HuH-7.5 (cell line): ENCODE results near the gene PTPRN2.
"Not testable (repeated sequence)": the region's sequence is repeated elsewhere in the genome, so short reads cannot be mapped to it uniquely, and the experiment has no call there.

ENCODE experiments used
- DNase-seq: peaks from one replicate; pipeline ENCODE4 v3.0.0; 2011; ENCODE audit warnings: low spot score

PTPRN2 gene

DNA sequence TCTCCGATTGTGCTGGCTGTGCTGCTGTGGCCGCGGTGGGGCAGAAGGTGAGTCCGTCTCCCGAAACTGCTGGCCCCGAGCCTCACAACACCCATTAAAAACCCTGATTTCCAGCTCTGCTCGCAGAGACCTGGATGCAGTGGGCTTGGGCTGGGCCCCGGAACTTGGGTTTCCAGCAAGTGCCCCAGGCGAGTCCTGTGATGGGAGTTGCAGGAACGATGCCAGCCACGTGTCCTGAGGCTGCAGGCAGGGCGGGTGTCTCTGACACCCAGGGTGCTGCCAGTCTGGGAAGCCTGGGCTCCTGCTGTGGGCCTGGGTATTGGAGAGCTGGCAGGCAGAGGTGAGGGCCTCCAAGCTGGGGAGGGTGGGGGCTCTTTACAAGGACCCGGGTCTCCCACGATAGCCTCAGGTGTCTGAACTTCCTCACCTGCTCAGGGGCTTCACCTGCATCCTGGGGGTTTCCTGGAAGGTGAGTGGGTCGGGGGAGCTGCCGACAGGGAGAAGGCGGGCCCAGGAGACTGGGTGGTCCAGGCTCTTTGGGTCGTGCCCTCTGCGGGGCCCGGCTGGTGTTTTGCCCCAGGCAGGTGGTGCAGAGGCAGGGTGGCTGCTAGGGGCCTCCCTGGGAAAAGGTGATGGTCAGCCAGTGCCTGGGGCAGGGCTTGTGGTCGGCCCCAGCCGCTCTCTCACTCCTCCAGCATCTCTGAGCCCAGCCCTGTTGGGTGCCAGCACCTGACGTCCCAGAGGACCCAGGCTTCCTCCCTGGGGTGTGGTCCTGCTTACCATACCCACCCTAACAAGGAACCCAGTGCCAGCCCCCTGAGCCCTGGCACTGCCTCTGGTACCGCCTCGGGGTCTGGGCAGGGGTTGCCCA, 1070.5 kb downstream of the PTPRN2 start:
- DNase-seq, result no peak

DNA sequence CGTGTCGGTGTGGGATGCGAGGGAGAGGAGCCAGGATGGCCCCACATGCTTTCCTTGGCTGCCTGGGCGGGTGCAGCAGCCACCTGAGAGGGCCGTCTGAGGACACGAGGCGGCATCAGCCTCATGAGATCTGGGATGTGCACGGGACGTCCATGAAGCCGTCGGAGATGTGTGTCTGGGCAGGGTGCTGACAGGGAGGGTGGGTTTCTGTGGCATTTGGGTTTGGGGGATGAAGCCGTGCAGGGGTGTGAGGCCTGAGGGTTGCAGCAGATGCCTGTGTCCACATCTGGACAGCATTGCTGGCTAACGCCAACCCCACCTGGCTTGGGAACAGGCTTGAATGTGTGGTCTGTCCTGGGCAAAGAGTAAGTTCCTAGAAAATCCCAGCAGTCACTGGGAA, 1071.3 kb downstream of the PTPRN2 start:
- no peak for DNase-seq

DNA sequence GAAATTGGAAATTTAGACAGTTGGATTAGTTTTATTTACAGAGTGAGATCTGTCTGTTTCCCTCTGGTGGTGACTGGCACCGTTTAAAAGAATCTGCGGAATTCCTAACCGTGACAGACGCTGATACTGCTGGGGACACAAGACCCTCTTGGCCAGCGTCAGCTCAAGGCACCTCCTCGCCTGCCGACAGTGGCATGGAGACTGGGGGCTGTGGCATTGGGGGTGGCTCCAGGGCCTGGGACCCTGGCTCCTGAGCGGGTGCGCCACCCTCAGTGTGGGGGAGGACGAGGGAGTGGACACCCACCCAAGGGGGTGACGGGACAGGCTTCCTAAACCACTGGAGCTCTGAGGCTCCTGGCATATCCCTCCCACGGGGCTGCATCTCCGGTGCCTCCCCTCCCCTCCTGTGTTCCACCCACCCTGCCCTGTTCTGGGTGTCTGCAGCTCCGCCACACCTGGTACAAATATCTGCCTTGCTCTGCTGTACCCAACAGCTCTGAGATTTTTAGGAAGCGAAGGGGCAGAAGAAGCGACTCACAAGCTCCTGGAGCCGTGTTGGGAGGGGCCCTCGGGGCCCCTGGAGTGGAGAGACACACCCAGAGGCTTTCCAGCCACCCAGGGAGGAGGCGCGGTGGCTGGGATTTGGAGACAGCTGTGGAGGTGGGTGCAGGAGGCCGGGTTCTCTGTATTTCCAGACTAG, 1072.1 kb downstream of the PTPRN2 start:
- no peak for DNase-seq

DNA sequence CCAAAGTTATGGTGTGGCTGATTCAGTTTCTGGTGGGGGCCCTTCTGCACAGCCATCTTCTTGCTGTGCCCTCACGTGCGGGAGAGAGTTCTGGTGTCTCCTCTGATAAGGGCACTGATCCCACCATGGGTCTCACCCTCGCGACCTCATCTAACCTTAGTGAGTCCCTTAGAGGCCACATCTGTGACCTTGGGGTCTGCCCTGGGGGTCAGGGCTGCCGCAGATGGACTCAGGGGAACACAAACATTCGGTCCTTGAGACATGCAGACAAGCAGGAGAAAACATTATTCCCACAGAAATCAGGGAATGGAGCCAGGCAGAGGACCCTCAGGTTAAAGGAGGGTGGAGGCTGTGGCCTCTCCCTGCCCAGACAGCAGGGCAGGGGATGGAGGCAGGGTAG, 1072.9 kb downstream of the PTPRN2 start:
- DNase-seq, result no peak

DNA sequence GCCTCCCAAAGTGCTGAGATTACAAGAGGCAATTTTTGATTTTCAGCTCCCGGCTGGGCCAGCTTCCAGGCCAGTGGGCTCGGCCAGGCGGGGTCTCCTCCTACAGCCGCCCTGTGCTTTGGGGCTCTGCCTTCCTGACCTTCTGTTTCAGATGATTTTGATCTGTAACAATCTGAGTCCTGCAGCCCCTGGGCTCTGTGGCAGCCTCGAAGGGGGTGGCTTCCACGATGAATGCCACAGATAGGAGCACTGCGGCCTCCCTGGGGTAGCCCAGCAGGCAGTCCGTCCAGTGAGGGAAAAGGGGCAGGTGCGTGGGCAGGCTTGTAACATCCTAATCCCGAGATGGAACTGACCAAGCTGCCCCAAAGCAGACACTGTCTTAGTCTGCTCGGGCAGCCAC, 1073.3 kb downstream of the PTPRN2 start:
- no peak for DNase-seq

DNA sequence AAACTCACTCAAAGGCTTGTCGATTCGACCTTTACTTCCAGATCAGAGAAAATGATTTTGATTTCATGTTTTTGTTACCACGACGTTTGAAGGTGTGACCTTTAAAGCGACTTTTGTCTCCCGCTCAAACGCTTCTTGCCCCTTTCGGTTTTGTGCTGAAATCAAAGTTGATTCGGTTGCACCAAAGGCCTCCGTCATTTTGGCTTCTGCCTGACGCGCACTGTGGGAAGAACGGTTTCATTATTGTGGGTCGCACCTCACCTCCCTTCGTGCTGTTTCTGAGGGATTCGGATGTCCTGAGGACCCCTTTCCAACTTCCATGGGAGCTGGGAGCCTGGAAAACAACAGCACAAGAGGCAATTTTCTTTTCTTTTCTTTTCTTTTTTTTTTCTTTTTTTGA, 1073.9 kb downstream of the PTPRN2 start:
- DNase-seq, result no peak

DNA sequence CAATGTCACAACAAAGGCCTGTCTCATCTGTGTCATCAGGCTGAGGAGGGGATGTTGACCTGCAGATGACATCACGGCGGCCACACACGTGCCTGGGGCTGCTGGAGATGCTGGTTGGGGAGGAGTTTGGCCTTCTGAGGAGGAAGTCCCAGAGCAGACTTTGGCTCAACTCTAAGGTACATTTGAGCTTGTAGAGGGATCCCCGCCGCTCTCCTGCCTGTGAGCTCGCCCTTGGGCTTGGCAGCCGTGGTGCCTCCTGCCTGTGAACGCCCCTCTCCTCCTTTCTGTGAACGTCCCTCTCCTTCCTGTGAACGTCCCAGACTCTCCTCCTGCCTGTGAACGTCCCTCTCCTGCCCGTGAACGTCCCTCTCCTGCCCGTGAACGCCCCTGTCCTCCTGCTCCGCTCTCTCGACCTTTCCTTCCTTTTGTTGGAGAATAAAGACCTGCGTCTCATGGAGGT, 1074.4 kb downstream of the PTPRN2 start:
- DNase-seq, result no peak

DNA sequence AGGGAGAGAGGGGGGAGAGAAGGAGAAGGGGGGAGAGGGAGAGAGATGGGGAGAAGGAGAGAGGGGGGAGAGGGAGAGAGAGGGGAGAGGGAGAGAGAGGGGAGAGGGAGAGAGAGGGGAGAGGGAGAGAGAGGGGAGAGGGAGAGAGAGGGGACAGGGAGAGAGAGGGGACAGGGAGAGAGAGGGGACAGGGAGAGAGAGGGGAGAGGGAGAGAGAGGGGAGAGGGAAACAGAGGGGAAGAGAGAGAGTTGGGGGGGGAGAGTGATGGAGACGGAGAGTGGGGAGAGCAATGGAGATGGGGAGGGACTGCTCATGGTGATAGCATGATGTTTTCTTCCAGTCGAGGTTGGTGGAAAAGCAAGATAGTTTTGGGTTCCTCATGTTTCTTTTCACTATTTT, 1078.4 kb downstream of the PTPRN2 start:
- no peak for DNase-seq

DNA sequence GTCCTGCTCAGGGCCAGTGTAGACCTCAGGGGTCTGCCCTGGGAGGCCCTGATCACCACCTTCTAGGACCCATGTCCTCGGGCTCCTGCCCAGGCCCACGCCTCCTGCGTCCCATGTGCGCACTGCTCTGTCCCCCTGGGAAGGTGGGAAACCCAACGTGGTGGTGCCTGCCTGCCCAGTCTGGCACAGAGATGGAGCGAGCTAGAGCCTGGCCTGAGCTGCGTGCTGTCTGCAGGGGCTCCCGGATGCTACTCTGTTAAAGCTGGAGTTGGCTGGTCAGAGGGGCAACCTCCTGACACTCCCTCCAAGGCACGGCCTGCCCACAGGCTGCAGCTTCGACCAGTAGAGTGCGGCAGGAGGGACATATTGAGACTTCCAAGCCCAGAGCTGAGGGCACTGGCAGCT, 1079.1 kb downstream of the PTPRN2 start:
- no peak for DNase-seq

DNA sequence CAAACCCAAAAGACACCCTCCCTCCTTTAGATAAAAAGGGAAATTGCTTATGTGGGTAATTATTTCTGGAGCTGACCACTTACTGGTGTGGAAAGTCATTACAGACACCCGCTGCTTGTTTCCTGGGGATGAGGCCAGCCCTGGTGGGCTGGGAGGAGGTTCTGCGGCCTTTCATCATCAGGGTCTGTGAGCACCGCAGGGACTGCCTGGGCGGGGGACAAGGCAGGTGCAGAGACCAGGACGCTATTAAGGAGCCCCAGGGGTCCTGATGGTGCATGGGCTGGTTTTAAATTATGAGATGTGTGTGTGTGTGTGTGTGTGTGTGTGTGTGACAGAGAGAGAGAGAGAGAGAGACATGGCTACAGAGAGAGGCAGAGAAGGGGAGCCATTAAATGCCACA, 1079.6 kb downstream of the PTPRN2 start:
- no peak for DNase-seq

DNA sequence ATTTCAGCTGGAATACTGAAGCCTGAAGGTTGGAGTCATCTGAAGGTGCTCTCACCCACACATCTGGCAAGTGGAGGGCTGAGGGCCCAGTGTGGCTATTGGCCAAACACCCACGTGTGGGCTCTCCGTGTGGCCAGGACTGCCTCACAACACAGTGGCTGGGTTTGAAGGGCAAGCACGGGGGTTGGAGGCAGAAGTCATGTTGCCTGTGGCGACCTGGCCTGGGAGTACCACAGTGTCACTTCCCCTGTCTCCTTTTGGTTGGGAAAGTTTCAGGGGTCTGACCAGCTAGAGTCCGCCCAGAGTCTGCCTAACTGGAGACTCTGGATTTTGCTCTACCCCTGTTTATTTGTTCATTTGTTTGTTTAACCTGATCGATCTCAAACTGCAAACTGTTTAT, 1081.4 kb downstream of the PTPRN2 start:
- DNase-seq, result no peak

DNA sequence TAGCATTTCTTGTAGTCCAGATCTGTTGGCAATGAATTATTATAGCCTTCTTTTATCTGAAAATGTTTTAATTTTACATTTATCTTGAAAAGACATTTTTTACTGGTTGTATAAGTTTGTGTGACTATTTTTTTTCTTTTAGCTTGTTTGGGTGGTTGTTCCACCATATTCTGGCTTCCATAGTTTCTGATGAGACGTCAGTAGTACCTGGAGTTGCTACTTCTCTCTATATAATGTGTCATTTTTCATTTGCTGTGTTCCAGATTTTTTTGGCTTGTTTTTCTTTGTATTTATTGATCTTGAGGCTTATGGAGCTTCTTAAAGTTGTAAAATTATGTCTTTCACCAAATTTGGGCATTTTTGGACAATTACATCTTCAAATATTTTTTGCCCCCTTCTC, 1082.0 kb downstream of the PTPRN2 start:
- no peak for DNase-seq

DNA sequence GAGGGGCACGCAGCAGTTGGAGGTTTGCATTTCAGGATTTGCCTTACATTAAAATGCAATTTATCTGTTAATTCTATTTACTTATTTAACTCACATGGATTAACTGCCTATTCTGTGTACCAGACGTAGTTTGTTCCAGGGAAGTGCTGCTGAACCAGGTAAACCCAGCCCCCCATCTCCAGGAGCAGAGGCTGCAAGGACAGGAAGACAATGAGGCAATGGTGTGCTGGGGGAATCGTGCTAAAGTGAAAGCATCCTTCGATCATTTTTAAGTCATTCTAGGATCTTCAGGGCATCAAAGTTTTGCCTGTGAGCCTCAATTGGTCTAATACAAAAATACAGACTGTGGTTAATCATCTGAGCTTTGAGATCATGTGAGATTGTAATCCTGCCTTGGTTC, 1084.4 kb downstream of the PTPRN2 start:
- DNase-seq, result no peak

DNA sequence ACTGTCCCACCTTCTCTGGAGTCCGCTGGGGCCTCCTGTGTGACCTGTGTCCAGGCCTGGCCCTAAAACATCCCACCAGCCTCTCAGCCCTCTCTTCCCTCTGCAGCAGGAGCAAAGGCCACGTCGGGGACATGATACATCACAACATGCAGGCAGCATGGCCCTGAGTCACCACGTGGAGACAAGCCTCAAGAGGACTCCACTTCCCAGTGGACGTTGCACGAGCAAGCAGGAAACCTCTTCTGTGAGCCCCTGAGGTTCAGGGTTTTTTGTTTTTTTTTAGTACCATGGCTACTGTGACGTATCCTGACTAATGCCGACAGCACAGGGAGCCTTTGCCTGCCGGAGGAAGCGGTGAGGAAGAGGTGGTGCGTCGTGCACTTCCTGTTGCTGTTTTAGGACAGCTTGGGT, 1084.9 kb downstream of the PTPRN2 start:
- no peak for DNase-seq

DNA sequence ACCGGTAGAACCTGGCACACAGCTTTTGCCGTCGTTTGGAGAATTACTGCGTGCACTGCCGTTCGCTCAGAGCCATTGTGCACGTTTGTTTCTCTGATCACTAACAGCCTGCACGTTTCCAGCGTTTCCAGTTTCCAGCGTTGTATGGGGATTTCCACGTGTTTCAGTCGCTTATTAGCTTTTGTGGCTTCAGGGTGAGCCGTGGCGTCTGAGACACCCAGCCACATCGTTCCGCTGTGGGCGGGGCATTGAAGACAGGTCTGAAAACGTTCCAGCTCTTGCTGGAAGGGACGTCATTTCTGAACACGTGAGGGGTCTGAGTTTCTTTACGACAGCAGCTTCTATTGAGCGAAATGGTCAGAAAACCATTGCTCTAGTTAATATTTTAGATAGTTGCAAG, 1086.0 kb downstream of the PTPRN2 start:
- no peak for DNase-seq

DNA sequence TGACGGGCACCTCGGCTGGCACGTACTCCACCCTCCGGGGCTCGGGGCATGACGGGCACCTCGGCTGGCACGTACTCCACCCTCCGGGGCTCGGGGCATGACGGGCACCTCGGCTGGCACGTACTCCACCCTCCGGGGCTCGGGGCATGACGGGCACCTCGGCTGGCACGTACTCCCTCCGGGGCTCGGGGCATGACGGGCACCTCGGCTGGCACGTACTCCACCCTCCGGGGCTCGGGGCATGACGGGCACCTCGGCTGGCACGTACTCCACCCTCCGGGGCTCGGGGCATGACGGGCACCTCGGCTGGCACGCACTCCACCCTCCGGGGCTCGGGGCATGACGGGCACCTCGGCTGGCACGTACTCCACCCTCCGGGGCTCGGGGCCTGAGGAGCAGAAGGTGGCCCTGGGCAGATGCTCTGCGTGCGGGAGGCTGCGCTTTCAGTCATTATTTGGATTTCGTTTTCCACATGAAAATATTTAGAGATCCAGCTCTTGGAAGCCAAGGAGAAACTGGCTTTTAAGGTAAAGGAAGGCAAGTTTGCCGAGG, 1086.6 kb downstream of the PTPRN2 start:
- DNase-seq, result not testable (repeated sequence)

DNA sequence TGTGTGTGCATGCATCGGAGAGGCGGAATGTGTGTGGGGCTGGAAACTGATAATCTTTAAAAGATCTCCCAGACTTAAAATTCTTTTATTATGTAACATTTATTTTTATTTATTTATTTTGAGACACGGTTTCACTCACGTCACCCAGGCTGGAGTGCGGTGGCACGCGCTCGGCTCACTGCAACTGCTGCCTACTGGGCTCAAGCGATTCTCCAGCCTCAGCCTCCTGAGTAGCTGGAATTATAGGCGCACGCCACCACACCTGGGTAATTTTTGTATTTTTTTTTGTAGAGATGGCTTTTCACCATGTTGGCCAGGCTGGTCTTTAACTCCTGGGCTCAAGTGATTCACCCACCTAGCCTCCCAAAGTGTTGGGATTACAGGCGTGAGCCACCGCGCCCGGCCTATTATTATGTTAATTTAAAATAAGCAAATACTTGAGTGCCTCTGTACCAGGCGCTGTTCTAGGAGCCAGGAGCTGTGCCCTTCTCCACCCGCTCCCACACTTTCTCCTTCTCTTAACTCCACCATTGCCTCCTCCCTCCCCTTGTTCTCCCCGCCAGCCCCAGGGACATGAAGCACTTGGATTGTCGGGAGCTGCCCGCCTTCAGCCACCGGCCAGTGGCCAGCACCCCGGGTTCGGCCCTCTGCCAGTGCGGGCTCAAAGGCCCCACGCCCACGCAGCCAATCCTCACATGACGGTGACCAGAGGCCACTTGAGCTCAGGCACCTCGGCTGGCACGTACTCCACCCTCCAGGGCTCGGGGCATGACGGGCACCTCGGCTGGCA, 1087.3 kb downstream of the PTPRN2 start:
- DNase-seq, result no peak

DNA sequence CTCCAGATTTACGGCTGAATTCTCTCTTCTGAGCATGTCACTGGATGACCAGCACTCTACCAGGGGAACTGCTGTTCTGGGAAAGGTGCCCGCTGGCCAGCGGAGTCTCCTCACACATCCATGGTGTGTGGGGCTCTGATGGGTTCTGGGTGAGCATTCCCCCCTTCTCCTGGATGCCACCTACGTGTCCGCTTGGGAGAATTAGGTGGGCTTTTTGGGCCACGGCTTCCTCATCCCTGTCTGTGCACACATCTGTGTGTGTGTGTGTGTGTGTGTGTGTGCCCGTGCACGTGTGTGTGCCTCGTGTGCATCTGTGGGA, 1087.8 kb downstream of the PTPRN2 start:
- DNase-seq, result no peak

DNA sequence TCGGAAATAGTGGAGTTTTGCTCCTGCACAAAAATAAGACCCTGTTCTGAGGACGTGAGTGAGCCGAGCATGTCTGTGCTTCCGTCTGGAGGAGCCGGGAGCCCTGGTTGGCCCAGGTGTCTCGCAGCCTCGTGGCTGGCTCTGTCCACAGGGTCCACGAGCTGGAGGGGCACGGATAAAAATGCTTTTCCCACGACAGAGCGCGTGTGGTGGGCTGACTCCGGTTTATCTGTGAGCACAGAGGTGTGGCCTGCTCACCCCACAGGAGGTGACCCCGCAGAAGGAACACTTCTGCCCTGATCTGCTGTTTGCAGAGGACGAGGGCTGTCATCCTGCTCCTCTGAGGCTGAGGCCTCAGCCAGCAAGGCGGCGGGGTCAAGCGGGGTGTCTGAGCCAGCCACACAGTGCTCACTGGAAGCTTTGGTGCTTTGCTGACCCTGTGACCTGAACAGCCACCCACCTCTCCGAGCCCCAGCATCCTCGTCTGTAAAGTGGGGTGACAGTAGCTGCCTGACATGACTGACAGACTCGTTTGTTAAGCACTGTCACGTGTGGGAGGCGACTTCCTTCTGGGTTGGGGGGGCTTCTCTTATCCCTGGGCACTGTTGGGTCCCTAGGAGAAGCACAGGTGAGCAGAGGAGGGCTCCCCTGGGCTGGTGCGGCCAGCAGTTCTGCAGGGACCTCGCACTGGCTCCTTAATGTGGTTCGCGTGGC, 1088.3 kb downstream of the PTPRN2 start:
- no peak for DNase-seq

DNA sequence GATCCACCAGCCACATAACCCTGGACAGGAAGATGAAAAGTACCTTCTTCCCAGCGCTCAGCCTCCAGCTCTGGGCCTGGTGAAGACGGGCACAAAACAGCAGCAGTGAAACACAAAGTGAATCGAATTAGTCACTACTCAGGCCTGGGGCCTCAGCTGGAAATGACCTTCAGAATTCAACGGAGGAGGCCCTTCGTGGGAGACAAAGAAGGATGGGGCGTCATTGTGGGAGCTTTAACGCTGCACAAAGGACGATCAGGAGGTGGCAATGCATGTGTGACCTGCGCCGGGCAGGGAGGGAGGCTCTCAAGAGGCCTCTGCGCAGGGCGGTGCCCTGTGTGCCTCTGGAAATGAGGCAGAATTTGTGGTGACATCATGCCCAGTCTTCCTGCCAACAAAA, 1089.0 kb downstream of the PTPRN2 start:
- DNase-seq, result no peak

DNA sequence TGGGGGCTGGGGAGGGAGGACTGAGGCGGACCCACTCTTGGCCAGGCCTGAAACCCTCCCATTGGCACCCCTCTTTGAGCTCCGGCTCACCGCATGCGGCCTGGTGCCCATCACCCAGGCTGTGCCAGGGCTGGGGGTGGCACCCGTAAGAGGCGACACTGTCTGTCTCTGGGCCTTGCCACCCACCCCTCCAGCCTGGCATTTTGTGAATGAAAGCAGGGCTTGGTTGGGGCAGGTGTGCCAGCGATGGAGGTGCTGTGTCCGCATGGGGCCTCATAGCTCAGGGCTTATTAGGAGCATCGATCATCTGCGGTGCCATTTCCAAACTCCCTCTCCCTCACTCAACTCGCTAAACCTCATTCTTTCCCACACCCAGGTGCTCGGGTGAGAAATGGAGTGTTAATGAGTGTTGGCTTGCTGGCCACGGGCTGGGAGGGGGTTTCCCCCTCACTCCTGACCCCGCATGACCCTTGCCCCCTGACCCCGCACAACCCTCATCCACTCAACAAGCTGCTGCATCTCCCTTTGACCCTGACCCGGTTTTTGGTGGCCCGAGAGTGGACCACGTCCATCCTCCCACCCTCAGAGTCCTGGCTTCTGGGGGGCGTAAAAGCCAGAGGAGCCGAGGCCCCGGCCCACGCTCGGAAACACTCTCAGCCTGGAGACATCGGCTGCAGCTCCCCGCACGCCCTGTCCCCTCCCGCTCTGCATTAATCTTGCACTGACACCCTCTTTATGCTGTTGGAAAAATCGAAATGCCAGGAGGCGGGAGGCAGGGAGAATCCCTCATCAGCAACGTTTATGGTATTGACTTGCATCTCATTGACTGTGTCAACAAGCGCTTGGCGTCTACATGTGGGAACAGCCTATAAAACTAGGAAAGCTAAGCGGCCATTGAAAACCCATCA, 1089.6 kb downstream of the PTPRN2 start:
- no peak for DNase-seq
